ENCODE results near the gene FCHSD2. TPM values are rescaled to one million over a fixed set of nuclear protein-coding genes. Genes with fewer than 3 reads are reported as not detected.

FCHSD2 gene
- total and polyA plus RNA-seq, 2 of the 13 experiments (the other 11 are each of a cell fraction or from before 2014, with no cell fraction given), result 20.5 to 24.8 TPM

DNA sequence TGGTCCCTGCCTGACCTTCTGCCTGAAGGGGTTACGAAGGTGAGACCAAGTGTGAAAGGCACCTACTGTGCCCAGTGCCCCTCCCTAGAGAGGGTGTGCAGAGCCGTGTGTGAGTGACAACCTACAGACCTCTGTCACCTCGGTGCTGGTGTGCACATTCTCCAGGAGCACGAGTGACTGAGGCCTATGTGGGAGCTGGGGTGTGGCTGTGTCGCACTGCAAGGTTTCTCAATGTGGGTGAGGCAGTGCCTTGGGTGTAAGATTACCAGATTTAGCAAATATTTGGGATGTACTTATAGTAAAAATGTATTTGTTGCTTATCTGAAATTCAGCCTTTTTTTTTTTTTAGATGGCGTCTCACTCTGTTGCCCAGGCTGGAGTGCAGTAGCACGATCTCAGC, 353.9 kb downstream of the FCHSD2 start (continued):
- TF ChIP-seq, protein P1, sequence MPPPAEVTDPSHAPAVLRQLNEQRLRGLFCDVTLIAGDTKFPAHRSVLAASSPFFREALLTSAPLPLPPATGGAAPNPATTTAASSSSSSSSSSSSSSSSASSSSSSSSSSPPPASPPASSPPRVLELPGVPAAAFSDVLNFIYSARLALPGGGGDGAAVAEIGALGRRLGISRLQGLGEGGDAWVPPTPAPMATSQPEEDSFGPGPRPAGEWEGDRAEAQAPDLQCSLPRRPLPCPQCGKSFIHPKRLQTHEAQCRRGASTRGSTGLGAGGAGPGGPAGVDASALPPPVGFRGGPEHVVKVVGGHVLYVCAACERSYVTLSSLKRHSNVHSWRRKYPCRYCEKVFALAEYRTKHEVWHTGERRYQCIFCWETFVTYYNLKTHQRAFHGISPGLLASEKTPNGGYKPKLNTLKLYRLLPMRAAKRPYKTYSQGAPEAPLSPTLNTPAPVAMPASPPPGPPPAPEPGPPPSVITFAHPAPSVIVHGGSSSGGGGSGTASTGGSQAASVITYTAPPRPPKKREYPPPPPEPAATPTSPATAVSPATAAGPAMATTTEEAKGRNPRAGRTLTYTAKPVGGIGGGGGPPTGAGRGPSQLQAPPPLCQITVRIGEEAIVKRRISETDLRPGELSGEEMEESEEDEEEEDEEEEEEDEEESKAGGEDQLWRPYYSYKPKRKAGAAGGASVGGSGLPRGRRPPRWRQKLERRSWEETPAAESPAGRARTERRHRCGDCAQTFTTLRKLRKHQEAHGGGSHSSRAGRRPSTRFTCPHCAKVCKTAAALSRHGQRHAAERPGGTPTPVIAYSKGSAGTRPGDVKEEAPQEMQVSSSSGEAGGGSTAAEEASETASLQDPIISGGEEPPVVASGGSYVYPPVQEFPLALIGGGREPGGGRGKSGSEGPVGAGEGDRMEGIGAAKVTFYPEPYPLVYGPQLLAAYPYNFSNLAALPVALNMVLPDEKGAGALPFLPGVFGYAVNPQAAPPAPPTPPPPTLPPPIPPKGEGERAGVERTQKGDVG (CRISPR knock-in tag; IDR thresholded peaks at IDR 0.05; ENCODE audit: borderline replicate concordance), result no peak
- TF ChIP-seq SPEN (CRISPR knock-in tag; IDR thresholded peaks at IDR 0.05; ENCODE audit: low read depth), result no peak
- TF ChIP-seq, protein P2, sequence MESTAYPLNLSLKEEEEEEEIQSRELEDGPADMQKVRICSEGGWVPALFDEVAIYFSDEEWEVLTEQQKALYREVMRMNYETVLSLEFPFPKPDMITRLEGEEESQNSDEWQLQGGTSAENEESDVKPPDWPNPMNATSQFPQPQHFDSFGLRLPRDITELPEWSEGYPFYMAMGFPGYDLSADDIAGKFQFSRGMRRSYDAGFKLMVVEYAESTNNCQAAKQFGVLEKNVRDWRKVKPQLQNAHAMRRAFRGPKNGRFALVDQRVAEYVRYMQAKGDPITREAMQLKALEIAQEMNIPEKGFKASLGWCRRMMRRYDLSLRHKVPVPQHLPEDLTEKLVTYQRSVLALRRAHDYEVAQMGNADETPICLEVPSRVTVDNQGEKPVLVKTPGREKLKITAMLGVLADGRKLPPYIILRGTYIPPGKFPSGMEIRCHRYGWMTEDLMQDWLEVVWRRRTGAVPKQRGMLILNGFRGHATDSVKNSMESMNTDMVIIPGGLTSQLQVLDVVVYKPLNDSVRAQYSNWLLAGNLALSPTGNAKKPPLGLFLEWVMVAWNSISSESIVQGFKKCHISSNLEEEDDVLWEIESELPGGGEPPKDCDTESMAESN (CRISPR knock-in tag; conservative IDR thresholded peaks at IDR 0.05), result no peak
- TF ChIP-seq CENPBD1 (CRISPR knock-in tag; IDR thresholded peaks at IDR 0.05; ENCODE audit: borderline replicate concordance, low read depth), result no peak
